Parathyroid adenoma (tissue), 2 donors: ENCODE results near the gene RBMS3.

ENCODE experiments used
- H2AFZ ChIP-seq: fragments of 300-600 bp; sonication (generic); one replicate; pipeline ENCODE4 v1.7.0; 2017; ENCODE audit warnings: antibody characterized with exemption, mild to moderate bottlenecking
- H3K27ac ChIP-seq: fragments of 300-600 bp; sonication (generic); one replicate; pipeline ENCODE4 v1.7.0; 2017
- H3K27me3 ChIP-seq: fragments of 300-600 bp; sonication (generic); one replicate; pipeline ENCODE4 v1.7.0; 2017; ENCODE audit warnings: low read length; ENCODE audit not compliant: control insufficient read depth, insufficient read depth
- H3K36me3 ChIP-seq: fragments of 300-600 bp; sonication (generic); one replicate; pipeline ENCODE4 v1.7.0; 2017; ENCODE audit warnings: low read length; ENCODE audit not compliant: control insufficient read depth, insufficient read depth
- H3K4me1 ChIP-seq: fragments of 300-600 bp; sonication (generic); one replicate; pipeline ENCODE4 v1.7.0; 2017; ENCODE audit warnings: control low read depth
- H3K4me2 ChIP-seq: fragments of 300-600 bp; sonication (generic); one replicate; pipeline ENCODE4 v1.7.0; 2017; ENCODE audit warnings: low read length
- H3K4me3 ChIP-seq: fragments of 300-600 bp; sonication (generic); one replicate; pipeline ENCODE4 v1.7.0; 2017; ENCODE audit warnings: low read depth, low read length
- H3K79me2 ChIP-seq: fragments of 300-600 bp; sonication (generic); one replicate; pipeline ENCODE4 v1.7.0; 2017; ENCODE audit warnings: control low read depth
- H3K9ac ChIP-seq: fragments of 300-600 bp; sonication (generic); one replicate; pipeline ENCODE4 v1.7.0; 2017; ENCODE audit warnings: mild to moderate bottlenecking
- H3K9me3 ChIP-seq: fragments of 300-600 bp; sonication (generic); one replicate; pipeline ENCODE4 v1.7.0; 2017; ENCODE audit warnings: low read length; ENCODE audit not compliant: control insufficient read depth
- CTCF ChIP-seq: fragments of 300-600 bp; sonication (generic); IDR thresholded peaks from one replicate; pipeline ENCODE4 v1.7.0; 2017; ENCODE audit warnings: antibody characterized with exemption, mild to moderate bottlenecking
- donor health status: primary hyperparathyroidism.

Gene RBMS3

GRCh38 chr3:29612536-29612935, 331.7 kb downstream of the RBMS3 start:
- H3K4me2 ChIP-seq: no peak overlapping the region
- no peak overlapping the region for H3K9ac ChIP-seq
- H3K79me2 ChIP-seq: no peaks in the 10 kb centered on the region
- H3K9me3 ChIP-seq: no peaks in the 10 kb centered on the region
- H3K27me3 ChIP-seq: no peaks in the 10 kb centered on the region
- H3K27ac ChIP-seq: no peak overlapping the region
- no peaks in the 10 kb centered on the region for H3K36me3 ChIP-seq
- H3K4me3 ChIP-seq: no peak overlapping the region
- H3K4me1 ChIP-seq: no peaks in the 10 kb centered on the region
- no peak for TF ChIP-seq CTCF
- no peak overlapping the region for H2AFZ ChIP-seq

- Histone ChIP-seq H3K27ac (no peak overlapping the region), H3K27me3 (no peaks in the 10 kb centered on the region), H3K4me1 (no peaks in the 10 kb centered on the region), H3K9ac (no peak overlapping the region), H2AFZ (no peak overlapping the region), H3K4me2 (no peak overlapping the region), H3K36me3 (no peaks in the 10 kb centered on the region), H3K9me3 (no peaks in the 10 kb centered on the region), H3K79me2 (no peaks in the 10 kb centered on the region), H3K4me3 (no peak overlapping the region)
- no peak for TF ChIP-seq CTCF
Observed at GRCh38 chr3:29614954-29615353, 334.1 kb downstream of the RBMS3 start.

- H3K4me1 ChIP-seq: no peaks in the 10 kb centered on the region
- H3K9me3 ChIP-seq: no peaks in the 10 kb centered on the region
- no peaks in the 10 kb centered on the region for H3K27me3 ChIP-seq
- no peak for TF ChIP-seq CTCF
- no peak overlapping the region for H3K4me3 ChIP-seq
- H2AFZ ChIP-seq: no peak overlapping the region
- H3K4me2 ChIP-seq: no peak overlapping the region
- no peak overlapping the region for H3K27ac ChIP-seq
- H3K79me2 ChIP-seq: no peaks in the 10 kb centered on the region
- no peaks in the 10 kb centered on the region for H3K36me3 ChIP-seq
- H3K9ac ChIP-seq: no peak overlapping the region
Observed at GRCh38 chr3:29618395-29619282, 337.8 kb downstream of the RBMS3 start.

GRCh38 chr3:29619676-29620075, 338.8 kb downstream of the RBMS3 start:
- H3K36me3 ChIP-seq: no peaks in the 10 kb centered on the region
- no peaks in the 10 kb centered on the region for H3K27me3 ChIP-seq
- H3K79me2 ChIP-seq: no peaks in the 10 kb centered on the region
- no peak for TF ChIP-seq CTCF
- H2AFZ ChIP-seq: no peak overlapping the region
- no peaks in the 10 kb centered on the region for H3K9me3 ChIP-seq
- H3K27ac ChIP-seq: no peak overlapping the region
- no peaks in the 10 kb centered on the region for H3K4me1 ChIP-seq
- no peak overlapping the region for H3K4me2 ChIP-seq
- H3K9ac ChIP-seq: no peak overlapping the region
- no peak overlapping the region for H3K4me3 ChIP-seq
